ENCODE results near the gene PLA2G6. TPM values are rescaled to one million over a fixed set of nuclear protein-coding genes. Genes with fewer than 3 reads are reported as not detected.

PLA2G6 gene
- total and polyA plus RNA-seq, 9 of the 15 experiments (the other 6 are each of a cell fraction or from before 2014, with no cell fraction given): 0.11 to 12.2 (median 9.7) TPM

- no peak overlapping the region for H2AFZ ChIP-seq (ENCODE audit: low read depth, low read length)
- H3K4me2 ChIP-seq (ENCODE audit: insufficient read depth, low read length): no peak overlapping the region
- no peak for FAIRE-seq
- H4K20me1 ChIP-seq (replicated peaks; ENCODE audit: control insufficient read depth, insufficient read depth, low read length): no peaks in the 10 kb centered on the region
- no peaks in the 10 kb centered on the region for H3K9me3 ChIP-seq (replicated peaks; ENCODE audit: control insufficient read depth, insufficient read depth, low read depth, low read length)
- intact Hi-C loops (cut with micrococcal nuclease): loop anchor here (10.0 kb wide), 1 partner anchor 467 kb away; the partner anchor contains the start of gene DMC1
- no TSS peak for BruUV-seq (replicated peaks)
- TF ChIP-seq PTTG1 (tag; IDR thresholded peaks at IDR 0.05; ENCODE audit: low read depth) (no peak), ZNF212 (CRISPR knock-in tag; IDR thresholded peaks at IDR 0.05) (no peak), ADNP (tag; IDR thresholded peaks at IDR 0.05) (no peak), ATF3 (IDR thresholded peaks at IDR 0.05) (no peak), ATF3 (CRISPR knock-in tag; conservative IDR thresholded peaks at IDR 0.05) (no peak), MBD2 (IDR thresholded peaks at IDR 0.05; ENCODE audit: borderline replicate concordance, low read depth) (no peak), ZKSCAN1 (IDR thresholded peaks at IDR 0.05; ENCODE audit: low read depth, low read length) (no peak), E4F1 (CRISPR knock-in tag; IDR thresholded peaks at IDR 0.05; ENCODE audit: borderline replicate concordance) (no peak), IRF2 (CRISPR knock-in tag; IDR thresholded peaks at IDR 0.05) (no peak)
- H3K27ac ChIP-seq (ENCODE audit: extremely low read depth, low read depth, low read length): no peak overlapping the region
- in situ Hi-C loops (cut with MboI): loop anchor here (10.0 kb wide), 1 partner anchor 467 kb away; the partner anchor contains the start of gene DMC1
- POLR2A ChIA-PET: interaction anchor here (0.7 kb wide), 1 partner anchor 10 kb away, joined by 3 read pairs; no protein-coding TSS in a partner anchor
- no peaks in the 10 kb centered on the region for H3K27me3 ChIP-seq (ENCODE audit: control insufficient read depth in 2 of 2, insufficient read depth in 2 of 2, low read length in 2 of 2)
- no peak overlapping the region for H3K4me3 ChIP-seq
- H3K79me2 ChIP-seq (ENCODE audit: control insufficient read depth, insufficient read depth, low read length): no peaks in the 10 kb centered on the region
- H3K9me1 ChIP-seq (ENCODE audit: control insufficient read depth, insufficient read depth, low read length): no peaks in the 10 kb centered on the region
- WGBS (ENCODE audit: insufficient coverage, low coverage, missing lambda C conversion rate): 56% methylated on average over 14 of the region's 17 CpGs
- no peaks in the 10 kb centered on the region for H3K36me3 ChIP-seq (ENCODE audit: control insufficient read depth, insufficient read depth, low read length)
- ATAC-seq: no peak
- H3K4me1 ChIP-seq (replicated peaks in 1 of 2; ENCODE audit: control insufficient read depth in 2 of 2, insufficient read depth in 2 of 2, low read length in 2 of 2): peaks cover 0 to 23% of the 10 kb centered on the region in 2 experiments; a peak in 4 of 5 replicates
- no peak for DNase-seq (ENCODE audit: extremely low read depth in 1 of 4, low spot score in 3 of 4)
- CTCF ChIA-PET (ENCODE audit: low intra/inter-chr PET ratio): no interaction called here
- peak overlapping the region in 1 of 2 experiments; percentile 8; a peak in 1 of 4 replicates for H3K9ac ChIP-seq (ENCODE audit: insufficient read depth in 1 of 2, low read depth in 2 of 2, low read length in 2 of 2)
Observed at GRCh38 chr22:38107692-38108515, 73.7 kb downstream of the PLA2G6 start.

Measured in K562 (cell line).